GM19397 (cell line): Measurements from ENCODE around the gene FNDC10.

Experiments used
- ATAC-seq: cut with Tn5 transposase; IDR thresholded peaks from one replicate; pipeline ENCODE4 v1.9.1; 2021; ENCODE audit warnings: mild to moderate bottlenecking, moderate library complexity; ENCODE audit not compliant: unreplicated experiment

The FNDC10 gene

GRCh38 chr1:1627829-1628753 is 28.2 kb upstream of the FNDC10 start:
- ATAC-seq: no peak

- ATAC-seq: no peak
Measured at GRCh38 chr1:1627261-1627828, 27.4 kb upstream of the FNDC10 start.

DNA sequence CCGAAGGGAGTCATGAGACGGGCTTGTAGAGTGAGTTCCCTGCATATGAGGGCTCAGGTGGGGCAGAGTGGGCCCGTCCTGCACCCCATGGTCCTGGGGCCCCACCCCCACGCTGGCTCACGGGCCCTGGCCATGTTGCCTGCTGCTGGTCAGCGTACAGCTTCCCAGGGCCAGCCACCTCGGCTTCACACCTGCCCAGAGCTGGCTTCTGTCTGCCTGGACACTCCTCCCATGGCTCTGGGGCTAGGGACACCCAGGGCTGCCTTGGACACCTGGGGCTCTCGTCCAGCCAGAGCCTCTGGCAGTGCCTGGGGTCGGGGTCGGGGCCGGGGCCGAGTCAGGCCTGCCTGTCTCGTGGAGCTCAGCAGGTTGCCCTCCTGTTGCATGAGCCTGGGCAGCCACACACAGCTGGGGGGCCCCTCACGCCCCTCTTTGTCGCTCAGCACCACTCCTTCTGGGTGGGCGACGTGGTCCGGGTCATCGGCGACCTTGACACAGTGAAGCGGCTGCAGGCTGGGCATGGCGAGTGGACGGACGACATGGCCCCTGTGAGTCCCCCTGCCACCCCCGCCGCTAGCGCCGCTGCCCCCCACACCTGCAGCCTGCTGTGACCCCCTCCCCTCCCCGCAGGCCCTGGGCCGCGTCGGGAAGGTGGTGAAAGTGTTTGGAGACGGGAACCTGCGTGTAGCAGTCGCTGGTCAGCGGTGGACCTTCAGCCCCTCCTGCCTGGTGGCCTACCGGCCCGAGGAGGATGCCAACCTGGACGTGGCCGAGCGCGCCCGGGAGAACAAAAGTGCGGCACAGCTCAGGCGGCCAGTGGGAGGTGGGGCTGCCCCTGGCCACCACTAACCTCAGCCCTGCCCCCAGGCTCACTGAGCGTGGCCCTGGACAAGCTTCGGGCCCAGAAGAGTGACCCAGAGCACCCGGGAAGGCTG is 26.5 kb upstream of the FNDC10 start:
- ATAC-seq: no peak

GRCh38 chr1:1625824-1626206 is 25.9 kb upstream of the FNDC10 start:
- no peak for ATAC-seq

DNA sequence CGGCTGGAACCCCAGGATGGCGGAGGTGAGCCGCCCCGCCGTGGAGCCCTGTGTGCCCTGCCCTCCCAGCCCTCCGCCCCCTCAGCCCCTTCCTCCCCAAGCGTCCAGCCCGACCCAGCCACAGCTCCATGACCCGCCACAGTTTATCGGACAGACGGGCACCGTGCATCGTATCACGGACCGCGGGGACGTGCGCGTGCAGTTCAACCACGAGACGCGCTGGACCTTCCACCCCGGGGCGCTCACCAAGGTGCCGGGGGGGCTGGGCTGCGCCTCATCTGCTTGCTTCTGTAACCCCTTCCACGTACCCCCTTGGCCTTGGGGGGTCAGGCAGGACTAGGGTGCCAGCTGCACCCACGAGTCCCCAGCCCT is 25.5 kb upstream of the FNDC10 start:
- ATAC-seq: no peak

DNA sequence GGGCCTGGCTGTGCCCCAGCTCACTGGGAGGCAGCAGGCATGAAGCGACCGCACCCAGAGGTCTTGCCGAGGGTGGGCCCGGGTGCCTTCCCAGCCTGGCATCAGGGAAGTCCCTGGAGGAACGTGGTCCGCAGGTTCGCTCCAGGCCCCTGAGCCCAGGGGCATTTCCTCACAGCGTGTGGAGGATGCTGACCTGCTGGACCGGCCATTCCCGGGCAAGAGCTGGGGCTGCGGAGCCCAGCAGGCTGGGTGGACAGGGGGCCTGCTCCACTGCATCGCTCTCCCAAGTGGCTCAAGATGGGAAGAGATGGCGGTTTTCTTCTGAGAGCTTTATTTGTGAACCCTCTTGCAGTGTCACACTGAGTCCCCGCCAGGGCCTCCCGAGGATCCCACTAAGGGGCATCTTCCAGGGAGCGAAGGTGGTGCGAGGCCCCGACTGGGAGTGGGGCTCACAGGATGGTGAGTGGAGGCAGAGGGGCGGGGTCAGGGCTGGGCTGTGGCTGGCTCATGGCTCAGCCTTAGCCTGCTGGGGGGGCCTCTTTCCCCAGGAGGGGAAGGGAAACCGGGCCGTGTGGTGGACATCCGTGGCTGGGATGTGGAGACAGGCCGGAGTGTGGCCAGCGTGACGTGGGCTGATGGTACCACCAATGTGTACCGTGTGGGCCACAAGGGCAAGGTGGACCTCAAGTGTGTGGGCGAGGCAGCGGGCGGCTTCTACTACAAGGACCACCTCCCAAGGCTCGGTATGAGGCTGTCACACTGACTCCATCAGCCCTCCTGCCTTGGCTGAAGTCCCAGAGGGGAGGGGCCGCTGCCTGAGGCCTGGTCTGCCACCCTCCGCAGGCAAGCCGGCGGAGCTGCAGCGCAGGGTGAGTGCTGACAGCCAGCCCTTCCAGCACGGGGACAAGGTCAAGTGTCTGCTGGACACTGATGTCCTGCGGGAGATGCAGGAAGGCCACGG is 24.8 kb upstream of the FNDC10 start:
- ATAC-seq: no peak

DNA sequence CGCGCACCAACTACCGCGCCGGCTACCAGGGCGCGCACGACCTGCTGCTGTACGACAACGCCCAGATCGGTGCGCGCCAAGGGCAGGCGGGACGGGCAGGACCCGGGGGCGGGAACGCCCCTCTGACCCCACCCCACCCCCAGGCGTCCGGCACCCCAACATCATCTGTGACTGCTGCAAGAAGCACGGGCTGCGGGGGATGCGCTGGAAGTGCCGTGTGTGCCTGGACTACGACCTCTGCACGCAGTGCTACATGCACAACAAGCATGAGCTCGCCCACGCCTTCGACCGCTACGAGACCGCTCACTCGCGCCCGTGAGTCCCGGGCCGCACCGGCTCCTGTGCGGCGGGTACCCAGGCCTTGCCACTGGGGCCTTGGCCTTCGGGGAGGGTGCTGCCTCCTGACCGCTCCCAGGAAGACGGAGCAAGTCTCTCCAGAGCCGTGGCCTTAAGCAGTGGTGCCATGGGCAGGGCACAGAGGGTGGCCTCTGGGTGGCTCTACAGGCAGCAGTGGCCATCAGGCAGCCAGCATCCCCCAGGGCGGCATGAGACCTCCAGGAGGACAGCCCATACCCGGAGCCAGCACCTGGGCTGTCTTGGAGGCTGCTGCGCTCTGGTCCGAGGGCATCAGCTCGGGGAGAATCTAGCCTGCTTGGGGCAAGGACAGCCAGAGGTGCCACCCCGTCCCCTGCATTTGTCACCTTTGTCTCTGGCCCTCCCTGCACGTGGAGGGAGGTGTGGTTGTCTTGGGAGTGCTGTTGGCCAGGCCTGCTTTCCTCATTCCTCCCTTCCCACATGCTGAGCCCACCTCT is 23.9 kb upstream of the FNDC10 start:
- ATAC-seq: no peak

DNA sequence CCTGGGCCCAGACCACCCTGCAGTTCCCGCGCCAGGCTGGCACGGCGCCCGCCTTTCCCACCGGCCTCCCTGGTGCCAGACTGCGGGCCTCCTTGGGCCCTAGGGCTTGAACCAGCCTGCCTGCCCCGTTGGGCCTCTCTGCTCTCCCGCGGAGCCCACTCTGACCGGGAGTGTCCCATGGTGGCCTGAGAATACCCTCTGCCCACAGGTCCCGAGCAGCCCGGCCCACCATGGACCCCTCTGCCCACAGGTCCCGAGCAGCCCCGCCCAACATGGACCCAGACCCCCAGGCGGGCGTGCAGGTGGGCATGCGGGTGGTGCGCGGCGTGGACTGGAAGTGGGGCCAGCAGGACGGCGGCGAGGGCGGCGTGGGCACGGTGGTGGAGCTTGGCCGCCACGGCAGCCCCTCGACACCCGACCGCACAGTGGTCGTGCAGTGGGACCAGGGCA is 23.3 kb upstream of the FNDC10 start:
- ATAC-seq: no peak

DNA sequence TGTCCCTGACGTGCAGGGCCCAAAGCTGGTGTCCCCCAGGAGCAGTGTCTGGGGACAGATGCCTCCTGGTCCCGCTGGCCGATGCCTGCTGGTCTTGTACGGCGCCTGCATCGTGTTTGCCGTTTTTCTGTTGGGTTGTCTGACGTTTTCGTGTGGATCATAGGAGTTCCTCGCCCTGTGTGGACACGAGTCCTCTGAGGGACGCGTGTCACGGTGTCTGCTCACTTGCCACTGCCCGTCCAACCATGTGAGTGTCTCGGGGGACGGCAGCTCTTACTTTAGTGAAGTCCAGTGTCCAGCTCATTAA is 22.8 kb upstream of the FNDC10 start:
- no peak for ATAC-seq

GRCh38 chr1:1622010-1622787 is 22.3 kb upstream of the FNDC10 start:
- no peak for ATAC-seq

- no peak for ATAC-seq
Measured at GRCh38 chr1:1621173-1622009, 21.5 kb upstream of the FNDC10 start.

DNA sequence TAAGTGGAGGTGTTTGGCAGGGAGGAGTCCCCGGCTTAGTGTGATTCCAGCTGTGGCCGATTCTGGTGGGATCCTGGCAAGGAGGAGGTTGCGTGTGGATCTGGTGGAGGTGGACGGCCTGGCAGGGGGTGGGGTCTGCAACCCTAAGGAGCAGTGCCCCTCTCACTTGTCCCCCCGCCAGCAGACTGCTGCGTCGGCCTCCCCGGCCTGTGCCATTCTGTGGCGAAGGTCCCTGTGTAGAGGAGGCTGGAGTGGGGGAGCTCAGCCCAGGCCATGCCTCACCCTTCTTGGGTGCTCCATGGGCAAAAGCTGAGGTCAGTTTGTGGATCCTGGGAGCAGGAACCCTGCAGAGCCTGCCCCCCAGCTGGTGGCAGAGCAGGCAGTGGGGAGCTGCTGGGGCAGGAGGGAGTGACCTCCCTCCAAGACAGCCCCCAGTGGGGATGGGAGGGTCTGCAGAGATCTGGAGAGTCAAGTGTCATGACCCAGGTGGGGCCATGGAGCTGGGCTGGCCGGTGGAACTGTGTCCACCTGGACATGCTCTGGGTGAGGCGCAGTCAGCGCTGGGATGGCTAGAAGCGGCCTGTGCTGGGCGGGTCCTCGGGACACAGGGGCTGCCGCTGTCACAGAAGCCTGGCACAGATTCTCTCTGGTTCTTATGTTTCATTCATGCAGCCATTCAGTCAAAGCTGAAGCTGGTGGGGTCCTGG is 20.7 kb upstream of the FNDC10 start:
- ATAC-seq: no peak

DNA sequence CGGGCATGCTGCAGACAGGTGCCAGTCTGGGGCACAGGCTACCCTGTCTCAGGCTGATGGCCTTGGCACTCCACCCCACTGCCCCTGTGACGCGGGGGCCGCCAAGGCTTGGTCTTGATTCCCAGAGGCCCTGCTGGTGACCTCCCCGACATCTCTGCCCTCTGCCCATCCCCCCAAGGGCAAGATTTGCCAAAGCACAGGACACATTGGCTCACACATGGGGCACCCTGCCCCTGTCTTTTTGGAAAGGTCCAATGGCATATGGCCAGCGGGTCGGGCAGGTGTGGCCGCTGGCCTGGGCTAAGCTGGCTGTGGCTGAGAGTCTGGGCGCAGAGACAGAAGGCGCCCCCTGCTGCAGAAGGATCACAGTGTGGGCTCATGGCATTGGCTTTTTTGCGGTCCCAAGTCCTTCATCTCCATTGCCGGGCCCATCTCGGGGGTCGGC is 20.0 kb upstream of the FNDC10 start:
- ATAC-seq: no peak

GRCh38 chr1:1618396-1619068 is 18.6 kb upstream of the FNDC10 start:
- no peak for ATAC-seq

DNA sequence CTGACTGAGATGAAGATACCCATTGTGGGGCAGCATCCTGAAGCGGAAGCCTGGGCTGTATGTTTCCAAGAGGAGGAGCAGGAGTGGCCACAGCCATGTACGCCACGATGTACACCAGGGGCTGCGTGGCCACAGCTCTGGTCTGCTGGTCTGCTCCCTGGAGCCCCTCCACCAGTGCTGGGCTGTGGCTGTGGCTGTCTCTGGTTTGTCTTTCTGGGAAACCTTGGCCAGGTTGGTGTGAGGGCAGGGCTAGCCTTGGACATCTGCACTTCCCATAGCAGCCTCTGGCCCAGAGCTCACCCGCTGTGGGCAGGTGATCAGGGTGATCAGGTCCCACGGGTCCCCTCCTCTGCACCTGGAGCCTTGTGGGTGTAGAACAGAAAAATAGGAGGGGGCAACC is 18.0 kb upstream of the FNDC10 start:
- ATAC-seq: no peak

GRCh38 chr1:1617516-1617915 is 17.6 kb upstream of the FNDC10 start:
- no peak for ATAC-seq

- no peak for ATAC-seq
Measured at GRCh38 chr1:1616838-1617237, 16.9 kb upstream of the FNDC10 start.
